ENCODE data around the gene USP25.

USP25 gene

DNA sequence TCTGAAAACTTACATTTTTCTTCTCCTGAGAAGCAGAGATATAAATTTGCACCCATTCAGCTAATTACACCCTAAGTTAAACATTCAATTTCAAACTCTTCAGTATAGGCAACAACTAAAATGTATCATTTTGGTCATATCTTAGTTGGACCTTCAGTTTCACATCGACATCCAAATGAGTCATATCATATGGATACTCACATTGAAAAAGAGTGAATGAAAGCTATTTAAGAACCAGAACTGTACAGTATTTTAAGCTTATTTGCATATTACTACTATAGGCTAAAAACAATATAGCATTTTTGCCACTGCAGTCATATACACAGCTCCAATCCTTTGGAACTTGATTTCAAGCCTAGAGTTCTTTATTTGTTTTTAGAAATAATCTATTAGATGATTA, 33.6 kb downstream of the USP25 start:
- no peak for DNase-seq

DNA sequence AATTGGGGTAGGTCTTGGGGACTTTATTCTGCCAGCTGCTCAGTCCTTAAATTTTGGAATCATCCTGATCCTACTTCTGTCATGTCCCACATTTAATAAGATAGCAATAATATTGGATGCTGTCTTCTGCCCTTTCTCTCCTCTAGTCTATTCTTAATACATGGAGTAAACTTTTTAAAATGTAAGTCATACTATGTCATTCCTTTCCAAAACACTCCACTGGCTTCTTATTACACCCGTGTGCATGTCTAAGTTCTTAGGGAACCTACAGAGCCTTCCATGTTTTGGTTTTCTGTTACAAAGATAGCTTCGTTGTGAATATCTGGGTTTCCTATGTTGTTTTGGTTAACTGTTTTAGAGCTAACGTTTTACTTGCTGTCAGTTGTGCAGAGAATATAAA, 35.1 kb downstream of the USP25 start:
- DNase-seq: no peak

DNA sequence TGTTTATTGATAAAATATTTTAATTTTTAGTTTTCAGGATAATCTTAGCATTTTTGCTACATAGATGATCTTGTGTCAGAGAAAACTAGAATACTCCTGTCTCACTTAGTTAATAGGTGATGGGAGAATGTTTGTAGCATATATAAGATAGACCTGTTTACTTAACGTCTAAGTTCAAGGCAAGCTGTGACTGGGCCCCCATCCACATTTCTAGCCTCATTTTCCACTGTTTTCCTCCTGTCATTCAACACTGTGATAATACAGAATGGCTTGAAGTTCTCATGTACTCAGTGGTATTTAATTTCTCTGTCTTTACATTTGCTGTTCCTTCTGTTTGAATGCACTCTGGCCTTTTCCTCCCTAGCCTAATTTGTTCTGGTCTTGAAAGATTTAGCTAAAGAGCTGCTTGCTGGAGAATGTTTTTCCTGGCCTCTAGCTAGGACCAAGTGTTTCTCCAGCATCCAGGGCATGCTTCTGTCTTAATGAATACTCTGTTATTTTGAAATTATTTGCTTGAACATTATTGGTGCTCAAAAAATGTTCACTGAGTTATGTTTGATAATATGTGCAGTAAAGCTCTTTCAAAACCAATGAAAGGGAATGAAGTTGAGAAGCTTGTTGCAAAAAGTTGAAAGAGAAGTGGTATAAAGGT, 37.3 kb downstream of the USP25 start:
- DNase-seq: no peak

DNA sequence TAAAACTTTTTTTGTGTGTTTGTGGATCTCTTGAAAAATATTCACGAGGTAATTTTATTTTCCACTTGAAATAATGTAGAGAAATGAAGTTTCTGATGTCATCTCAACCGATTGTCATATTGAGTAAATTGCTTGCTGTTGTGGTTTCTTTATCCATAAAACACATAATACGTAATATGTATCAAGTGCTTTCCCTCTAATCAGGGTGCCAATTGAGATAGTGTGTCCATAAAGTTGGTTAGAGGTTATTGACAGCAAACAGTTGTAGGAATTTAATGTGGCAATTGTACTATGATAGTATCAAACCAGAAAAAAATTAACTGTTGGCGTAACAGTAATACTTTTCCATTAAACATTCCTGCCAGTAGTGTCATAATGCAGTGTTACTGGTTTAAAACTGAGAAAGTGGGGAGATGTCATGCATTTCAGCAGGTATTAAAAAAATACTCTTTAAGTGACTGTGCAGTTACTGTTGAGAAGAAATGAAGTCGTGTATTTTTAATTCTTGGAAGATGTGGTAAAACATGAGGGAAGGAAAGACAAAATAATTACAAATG, 38.3 kb downstream of the USP25 start:
- DNase-seq: no peak

DNA sequence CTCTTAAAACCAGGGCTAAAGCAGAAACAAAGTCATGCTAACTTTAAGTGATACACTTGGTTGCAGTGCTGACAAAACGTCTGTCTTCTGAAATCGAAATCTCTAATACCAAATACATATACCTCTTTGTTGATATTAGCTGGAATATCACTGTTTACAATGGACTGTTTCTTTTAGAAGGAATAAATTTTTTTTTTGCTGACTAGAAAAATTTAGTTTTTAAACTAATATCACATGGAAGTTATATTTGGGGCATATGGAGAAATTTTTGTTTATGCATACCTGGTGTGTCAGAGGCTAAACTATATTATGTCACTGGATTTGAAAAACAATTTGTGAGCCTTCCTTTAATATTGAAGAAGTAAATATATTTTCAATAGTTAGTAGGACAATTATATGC, 39.1 kb downstream of the USP25 start:
- no peak for DNase-seq

DNA sequence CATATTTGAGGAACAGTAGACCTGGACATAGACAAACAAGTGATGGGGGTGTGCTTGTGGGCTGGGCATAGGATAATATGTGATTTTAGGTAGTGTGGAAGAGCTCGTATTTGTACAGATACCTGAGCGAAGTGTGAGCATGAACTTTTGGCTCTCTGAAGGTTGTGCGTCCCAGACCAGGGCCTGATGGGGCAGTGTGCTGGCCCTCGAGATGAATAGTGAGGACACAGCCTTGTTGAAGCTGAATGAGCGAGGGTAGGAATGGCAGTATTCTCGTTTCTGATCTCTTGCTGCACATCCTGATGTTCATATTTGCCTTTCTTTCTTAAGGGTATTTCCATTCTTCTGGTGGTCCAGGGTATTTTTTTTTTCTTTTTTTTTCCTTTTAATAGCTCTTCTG, 41.5 kb downstream of the USP25 start:
- DNase-seq: no peak

DNA sequence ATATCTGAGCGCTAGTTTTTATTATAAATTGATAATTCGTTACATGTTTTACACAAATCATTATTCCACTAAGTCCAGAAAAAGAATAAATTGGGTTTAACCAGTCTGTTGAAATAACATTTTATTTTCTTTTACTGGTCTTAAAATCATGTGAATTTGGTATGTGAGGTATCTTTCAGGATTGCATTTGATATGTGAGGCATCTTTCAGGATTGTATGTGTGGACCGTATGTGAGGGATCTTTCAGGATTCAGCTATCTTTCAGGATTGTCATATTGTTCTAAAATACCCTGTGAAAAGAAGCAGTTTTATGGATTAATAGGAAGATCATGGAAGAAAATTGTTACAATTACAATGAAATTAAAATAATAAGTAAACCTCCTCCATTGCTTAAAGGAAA, 42.9 kb downstream of the USP25 start:
- DNase-seq: no peak

DNA sequence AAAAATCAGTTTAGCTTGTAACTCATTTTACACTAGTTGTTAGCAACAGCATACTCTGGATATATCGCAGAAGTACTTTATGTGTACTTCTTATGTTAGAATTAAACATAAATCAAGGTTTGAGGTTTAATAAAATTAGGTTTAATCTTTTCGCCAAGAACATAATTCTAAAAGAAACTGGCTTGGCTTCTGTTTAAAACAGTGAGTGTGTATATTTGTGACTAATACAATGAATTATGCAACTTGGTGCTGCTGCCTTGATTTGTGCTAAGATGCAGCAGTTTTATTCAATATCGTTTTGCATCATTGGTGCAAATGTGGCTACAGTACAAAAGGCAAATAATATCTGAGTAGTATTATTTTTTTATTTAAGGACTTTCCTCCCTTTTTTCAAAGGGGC, 44.8 kb downstream of the USP25 start:
- DNase-seq: no peak

DNA sequence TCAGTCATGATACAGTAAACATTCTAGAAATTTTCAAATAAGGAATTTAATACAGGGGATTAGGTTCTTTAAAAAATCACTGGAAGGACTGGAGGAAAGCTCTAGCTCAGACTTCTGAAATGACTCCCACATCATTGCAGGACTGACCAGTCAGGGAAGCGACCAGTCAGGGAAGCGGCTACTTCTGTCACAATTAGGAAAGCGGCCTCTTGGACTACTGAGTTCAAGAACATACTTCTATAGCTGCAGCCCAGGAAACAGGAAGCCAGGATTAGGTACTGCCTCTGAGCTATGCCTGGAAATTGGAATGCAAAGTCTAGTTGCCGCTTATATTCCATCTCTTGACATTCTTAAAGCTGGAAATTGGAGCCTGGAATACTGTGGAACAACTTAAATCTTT, 45.5 kb downstream of the USP25 start:
- no peak for DNase-seq

DNA sequence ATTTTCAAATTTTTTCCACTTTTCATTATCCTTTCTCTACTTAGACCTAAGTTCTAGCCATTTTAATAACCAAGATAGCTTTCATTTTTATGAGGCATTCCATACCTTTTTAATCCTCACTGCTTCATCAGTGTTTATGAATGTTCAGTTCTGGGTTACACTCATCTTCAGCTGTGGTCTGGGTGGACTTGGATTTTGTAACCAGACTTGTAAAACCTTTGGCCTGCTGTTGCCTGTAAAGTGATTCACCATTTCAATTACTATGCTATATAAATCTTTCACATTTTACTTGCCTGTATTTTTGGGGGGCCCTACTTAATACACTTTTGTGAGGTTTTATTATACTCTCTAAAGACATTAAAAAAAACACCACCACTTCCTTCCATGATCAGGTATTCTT, 46.2 kb downstream of the USP25 start:
- DNase-seq: no peak

DNA sequence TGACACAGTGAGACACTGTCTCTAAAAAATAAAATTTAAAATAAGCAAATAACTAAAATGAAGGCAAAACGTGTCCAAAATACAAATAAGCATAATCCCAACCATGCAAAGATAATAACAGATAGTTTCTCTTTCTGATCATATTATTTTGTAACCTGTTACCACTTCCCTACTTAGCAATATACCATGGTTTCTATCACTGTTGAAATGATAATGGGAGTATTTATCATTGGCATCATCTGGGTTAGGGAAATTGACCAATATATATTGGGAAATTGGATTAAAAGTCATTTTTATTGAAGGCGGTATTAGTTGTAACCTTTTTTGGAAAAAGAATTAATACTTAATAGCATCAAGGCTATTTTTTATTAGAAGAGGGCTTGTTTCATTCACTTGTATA, 47.0 kb downstream of the USP25 start:
- DNase-seq: no peak

DNA sequence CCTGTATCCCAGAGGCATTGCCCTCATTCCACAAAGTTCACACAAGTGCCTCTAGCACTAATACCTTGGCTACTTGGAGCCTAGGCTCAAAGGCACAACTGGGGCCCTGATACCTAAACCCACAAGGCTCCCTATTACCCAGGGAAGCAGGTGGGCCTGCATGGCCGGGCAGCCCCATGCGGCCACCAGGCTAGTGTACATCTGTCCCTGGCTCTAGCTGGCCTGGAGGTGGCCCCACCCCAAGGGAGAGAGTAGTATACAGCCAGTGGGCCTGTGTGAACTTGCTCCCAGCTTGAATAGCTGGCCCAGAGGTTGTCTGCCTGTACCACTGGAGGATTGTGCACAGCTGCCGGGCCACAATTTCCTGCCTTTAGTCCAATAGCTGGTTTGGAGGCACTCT, 52.2 kb downstream of the USP25 start:
- DNase-seq: no peak

DNA sequence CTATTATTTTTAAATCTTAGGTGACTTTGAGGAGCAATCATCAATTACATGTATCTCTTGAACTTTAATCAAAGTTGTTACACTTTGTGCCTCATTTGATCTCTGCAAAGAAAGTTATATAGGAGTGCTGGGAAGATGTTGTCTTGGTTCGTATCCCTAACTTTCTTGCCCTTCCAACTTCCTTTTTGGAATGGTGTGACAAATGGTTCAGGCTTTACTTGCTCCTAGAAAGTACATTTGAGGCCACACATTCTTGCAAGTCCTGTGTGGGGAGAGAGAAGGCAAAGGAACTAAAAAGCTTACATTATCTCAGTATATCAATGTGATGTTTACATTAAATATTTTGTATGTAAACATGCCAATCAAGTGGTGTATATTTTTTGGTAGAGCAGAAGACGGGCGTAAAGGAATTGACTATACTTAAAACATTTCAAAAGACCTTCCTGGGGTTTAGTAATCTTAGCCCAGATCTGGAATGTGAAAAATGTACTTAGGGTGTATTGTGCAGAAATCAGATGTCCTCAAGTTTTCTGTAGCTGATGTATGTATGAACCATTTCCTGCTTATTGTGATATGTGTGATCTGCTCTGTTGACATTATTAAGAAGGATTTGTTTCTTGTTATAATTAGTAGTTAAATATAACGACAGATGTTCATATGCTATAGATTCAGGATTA, 59.2 kb downstream of the USP25 start:
- DNase-seq: no peak

DNA sequence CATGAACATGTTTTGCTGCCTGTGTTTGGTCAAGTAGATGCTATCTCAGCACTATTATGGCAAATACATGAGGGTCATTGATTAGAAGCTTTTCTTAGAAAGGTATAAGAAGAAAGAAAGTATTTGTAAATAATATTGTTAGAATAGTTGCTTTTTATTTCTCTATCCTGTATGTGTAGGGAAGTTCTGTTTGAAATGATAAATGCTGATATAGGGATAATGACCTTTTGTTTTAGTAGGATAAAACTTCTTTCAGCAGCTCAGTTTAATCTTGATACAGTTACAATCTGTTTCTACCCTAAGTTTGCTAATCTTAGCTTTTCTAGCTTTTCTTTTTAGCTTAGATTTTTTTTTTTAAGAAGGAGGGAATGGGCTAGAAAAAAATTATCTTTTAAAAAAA, 63.3 kb downstream of the USP25 start:
- DNase-seq: no peak

DNA sequence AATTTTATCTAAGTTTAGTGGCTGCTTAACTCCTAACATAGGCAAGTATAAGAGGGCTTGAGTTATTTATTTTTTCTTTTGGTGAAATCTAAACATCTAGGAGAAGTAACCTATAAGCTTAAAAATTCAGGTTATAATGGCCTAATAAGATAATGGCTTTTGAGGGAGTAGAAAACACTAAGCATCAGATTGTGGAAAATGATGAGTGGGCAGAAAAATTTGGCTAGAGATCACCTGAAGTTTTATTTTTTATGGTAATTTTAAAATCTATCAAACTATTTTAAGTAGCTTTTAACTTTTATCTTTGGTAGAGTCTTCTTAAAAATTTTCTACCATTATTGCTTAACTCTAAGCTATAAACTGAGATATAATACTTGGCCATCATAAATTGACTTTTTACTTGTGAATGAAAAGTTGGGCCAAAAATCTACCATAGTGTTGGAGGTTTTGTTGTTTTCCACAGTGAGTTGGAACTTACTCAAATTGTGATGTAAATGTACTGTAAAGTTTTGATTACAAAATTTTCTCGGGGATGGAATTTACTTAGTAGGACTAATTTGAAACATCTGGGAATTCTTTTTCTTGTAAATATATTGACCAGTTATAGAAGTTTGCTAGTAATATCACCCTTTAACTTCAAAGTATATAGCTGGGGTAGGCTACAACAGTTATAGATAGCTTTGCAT, 63.9 kb downstream of the USP25 start:
- DNase-seq: no peak

DNA sequence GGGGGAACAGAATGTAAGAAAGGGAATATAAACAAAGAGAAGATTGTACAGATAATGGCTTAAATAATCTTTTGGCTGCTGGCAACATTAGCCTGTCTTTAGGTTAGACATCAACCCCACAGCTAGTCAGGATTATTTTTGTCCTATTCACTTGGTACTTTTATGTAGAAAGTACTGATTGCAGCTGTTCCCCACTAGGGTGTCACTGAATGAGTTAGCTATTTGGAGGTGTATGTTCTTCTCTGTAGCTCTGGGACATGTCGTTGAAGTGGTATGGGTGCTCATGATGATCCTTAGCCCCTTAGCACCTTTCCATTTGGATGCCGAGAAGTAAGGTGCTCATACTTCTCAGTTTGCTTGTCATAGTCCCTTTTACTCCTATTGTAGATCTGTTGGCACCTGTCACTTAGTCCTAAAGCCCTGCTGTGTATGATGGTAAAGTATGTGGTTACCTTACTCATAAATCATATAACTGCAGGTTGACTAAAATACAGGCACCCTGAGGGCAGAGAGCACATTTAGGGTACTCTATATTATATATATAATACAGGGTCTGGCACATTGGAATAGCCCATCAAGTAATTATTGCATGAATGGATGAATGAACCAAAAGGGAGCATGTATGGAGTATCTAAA, 64.6 kb downstream of the USP25 start:
- DNase-seq: no peak

DNA sequence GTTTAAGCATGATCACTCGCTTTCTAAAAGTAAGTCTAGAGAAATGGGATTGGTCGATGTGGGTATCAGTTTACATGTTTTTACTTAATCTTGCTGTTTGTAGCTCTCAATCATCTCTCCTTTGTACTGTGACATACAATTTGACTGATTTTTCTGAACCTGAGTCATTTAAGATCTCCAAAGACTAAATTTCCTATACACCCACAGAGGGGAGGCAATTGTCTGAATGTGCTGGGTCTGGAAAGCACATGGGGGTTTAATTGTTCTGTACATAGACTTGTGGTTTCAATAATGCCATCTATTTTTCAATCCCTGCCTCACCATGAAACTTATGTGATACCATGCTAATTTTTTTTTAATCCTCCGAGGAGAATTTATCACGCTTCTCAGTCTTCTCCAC, 65.8 kb downstream of the USP25 start:
- DNase-seq: no peak

DNA sequence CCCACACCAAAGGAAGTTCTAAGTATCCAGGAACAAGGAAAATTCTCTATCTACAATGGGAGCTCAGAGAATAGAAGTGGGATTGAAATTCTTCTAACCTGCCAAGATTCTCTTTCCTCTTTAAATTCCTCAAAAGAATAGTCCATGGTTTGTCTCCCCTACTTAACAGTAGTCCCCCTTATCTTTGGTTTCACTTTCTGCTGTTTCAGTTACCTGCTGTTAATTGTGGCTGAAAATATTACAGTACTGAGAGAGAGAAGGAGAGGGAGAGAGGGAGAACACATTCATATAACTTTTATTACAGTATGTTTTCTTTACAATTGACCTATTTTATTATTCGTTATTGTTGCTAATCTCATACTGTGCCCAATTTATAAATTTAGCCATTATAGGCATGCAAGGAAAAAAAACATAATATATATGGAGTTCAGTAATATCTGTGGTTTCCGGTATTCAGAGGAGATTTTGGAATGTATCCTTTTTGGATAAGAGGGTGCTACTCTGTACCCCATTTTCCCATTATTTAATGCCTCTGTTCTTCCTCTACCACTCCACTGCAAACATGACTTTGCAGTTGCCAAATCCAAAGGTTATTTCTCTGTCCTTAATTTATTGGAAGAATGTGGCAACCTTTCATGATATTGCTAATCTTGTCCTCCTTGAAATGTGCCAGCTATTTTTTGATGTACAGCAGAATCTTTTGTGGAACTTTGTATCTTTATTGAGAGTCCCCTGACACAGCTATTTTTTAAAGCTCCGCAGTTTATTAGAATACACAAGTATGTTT, 68.0 kb downstream of the USP25 start:
- no peak for DNase-seq

DNA sequence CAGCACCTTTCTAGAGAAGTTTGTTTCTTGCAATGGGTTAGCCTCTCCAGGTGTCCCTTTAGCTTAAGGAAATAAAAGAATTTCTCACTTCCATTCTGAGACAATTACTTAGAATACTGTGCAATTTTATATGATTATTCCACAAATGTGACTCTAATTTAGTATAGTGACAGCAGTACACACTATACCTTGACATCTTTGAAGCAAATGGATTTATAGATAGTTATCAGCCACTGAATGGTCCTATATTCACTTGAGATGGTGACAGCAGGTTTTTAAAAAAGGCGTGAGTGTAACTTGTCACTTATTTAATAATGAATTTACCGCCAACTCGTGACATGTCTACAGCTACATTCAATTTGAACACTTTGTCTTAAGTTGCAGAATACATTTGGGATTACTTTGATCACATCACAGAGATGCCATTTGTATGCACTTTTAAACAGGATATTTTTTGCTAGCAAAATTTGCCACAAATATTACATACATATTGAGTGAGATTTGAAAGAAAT, 71.6 kb downstream of the USP25 start:
- no peak for DNase-seq

DNA sequence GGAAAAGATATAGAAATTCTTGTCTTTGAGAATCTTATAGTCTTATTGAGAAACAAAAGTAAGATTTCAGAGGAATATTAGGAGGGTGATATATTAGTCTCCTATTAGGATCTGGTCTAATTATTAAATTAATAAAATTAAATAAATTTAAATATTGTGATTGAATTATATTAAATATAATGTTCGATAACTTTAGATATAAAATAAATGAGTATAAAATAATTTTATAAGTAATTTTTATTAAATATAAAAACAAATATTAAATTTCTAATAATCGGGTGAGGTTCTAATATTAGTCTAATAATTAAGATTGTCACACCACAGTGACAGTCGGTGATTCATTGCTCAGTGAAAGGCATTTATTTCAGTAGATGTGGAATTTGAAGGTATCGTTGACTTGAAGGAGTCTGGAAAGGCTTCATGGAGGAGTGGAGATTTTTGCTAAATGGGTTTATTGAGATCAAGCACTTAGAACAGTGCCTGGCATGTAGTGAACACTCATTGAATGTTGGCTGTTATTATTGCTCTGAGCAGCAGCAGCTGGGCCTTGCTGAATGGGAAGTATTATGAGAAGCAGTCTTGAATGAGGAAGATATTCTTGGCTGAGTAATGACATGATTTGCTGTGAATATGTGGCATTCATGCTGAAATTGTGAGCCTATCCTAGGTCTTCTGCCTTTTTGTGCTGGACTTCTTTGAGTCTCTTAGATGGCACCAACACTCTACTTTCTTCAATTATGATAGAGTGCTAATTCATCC, 74.6 kb downstream of the USP25 start:
- peak in 31 of 56 donors; percentile 1 to 75 (median 22) for DNase-seq
